Measurements from ENCODE around the gene LSR. TPM values are rescaled to one million over a fixed set of nuclear protein-coding genes. Genes with fewer than 3 reads are reported as not detected.

Gene LSR
- total and polyA plus RNA-seq, 12 donors, result 3.2 to 10.4 (median 5.2) TPM

DNA sequence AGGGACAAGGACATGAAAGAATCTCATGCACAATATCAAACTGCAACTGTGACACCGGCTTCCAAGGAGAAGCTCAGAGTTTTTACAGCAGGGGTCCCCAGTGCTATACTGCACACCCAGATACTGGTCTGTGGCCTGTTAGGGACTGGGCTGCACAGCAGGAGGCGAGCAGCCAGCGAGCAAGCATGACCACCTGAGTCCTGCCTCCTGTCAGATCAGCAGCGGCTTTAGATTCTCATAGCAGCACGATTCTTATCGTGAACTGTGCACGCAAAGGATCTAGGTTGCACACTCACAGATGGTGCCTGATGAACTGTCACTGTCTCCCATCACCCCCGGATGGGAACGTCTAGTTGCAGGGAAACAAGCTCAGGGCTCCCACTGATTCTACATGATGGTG is 67.1 kb downstream of the LSR start:
- TF ChIP-seq, protein P1, sequence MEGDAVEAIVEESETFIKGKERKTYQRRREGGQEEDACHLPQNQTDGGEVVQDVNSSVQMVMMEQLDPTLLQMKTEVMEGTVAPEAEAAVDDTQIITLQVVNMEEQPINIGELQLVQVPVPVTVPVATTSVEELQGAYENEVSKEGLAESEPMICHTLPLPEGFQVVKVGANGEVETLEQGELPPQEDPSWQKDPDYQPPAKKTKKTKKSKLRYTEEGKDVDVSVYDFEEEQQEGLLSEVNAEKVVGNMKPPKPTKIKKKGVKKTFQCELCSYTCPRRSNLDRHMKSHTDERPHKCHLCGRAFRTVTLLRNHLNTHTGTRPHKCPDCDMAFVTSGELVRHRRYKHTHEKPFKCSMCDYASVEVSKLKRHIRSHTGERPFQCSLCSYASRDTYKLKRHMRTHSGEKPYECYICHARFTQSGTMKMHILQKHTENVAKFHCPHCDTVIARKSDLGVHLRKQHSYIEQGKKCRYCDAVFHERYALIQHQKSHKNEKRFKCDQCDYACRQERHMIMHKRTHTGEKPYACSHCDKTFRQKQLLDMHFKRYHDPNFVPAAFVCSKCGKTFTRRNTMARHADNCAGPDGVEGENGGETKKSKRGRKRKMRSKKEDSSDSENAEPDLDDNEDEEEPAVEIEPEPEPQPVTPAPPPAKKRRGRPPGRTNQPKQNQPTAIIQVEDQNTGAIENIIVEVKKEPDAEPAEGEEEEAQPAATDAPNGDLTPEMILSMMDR (IDR thresholded peaks at IDR 0.05), result no peak
- intact Hi-C loops (cut with DNase I), result no loop called here
- ATAC-seq, result no peak
- H3K27me3 ChIP-seq, result no peaks in the 10 kb centered on the region
- H3K4me3 ChIP-seq, result no peak overlapping the region
- no peaks in the 10 kb centered on the region for H3K9me3 ChIP-seq
- no peak for DNase-seq
- no peaks in the 10 kb centered on the region for H3K36me3 ChIP-seq
- WGBS, 2 donors, result 79 to 84% methylated on average over 9 of the region's 9 CpGs
- no peak overlapping the region for H3K27ac ChIP-seq
- H3K4me1 ChIP-seq, result peaks cover 0 to 38% (median 16%) of the 10 kb centered on the region in 9 donors

DNA sequence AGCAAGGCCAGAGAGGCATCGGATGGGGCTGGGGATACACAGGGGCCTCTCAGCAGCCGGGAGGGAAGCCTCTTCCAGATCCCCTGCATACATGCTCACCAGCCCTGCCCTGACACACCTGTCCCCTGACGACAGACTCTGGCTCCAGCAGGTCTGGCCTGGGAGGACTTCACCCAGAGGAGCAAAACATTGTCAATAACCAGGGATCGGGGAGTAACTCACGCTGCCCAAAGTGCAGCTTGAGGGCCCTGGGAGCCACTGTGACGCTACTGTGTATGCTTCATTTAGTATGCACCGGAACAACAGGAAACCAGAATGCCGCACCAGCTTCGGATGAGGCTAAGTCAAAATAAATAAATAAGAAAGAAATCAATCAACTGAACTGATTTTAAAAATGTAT is 67.8 kb downstream of the LSR start:
- WGBS, 2 donors, result 88 to 90% methylated on average over 9 of the region's 9 CpGs
- Histone ChIP-seq H3K27me3 (no peaks in the 10 kb centered on the region), H3K4me3 (no peak overlapping the region), H3K36me3 (no peaks in the 10 kb centered on the region), H3K9me3 (no peaks in the 10 kb centered on the region), H3K27ac (no peak overlapping the region), H3K4me1 (peaks cover 0 to 40% (median 16%) of the 10 kb centered on the region in 9 donors)
- intact Hi-C loops (cut with DNase I), result no loop called here
- ATAC-seq (no peak), DNase-seq (no peak)
- TF ChIP-seq, protein P1 (IDR thresholded peaks at IDR 0.05), result no peak

Other genes with a start within 250 kb of the LSR start
- gene GRAMD1A, start 248.7 kb upstream of the LSR start, total RNA-seq, result 10 to 100 TPM; 19.5 to 49.4 (median 30.3) TPM
- 10 to 100 TPM; 38.7 to 40.9 TPM for gene GRAMD1A, start 248.7 kb upstream of the LSR start, polyA plus RNA-seq
- gene SCN1B, start 218.5 kb upstream of the LSR start, total RNA-seq, result 10 to 100 TPM; 33.1 to 70.5 (median 41.5) TPM
- 10 to 100 TPM; 24.5 to 60.5 TPM for gene SCN1B, start 218.5 kb upstream of the LSR start, polyA plus RNA-seq
- gene HPN, start 207.3 kb upstream of the LSR start, total RNA-seq, result 10 to 100 TPM in 1 of 10 donors, 1 to 10 TPM in 9; 2.8 to 13.1 (median 4.8) TPM
- 1 to 10 TPM; 1.4 to 3.5 TPM for gene HPN, start 207.3 kb upstream of the LSR start, polyA plus RNA-seq
- gene FXYD3, start 133.2 kb upstream of the LSR start, total RNA-seq, result 1 to 10 TPM in 3 of 10 donors, under 1 TPM in 4, not detected in 3; 0.51 to 2.1 (median 0.74) TPM
- gene FXYD3, start 133.2 kb upstream of the LSR start, polyA plus RNA-seq, result 1 to 10 TPM in 1 of 2 donors, under 1 TPM in 1; 0.78 to 2.7 TPM
- 10 to 100 TPM in 2 of 10 donors, 1 to 10 TPM in 8; 4.3 to 12.5 (median 7.5) TPM for gene LGI4, start 113.9 kb upstream of the LSR start, total RNA-seq
- 10 to 100 TPM in 1 of 2 donors, 1 to 10 TPM in 1; 8.9 to 30.0 TPM for gene LGI4, start 113.9 kb upstream of the LSR start, polyA plus RNA-seq
- 100 to 1,000 TPM; 451 to 819 (median 578) TPM for gene FXYD1, start 110.2 kb upstream of the LSR start, total RNA-seq
- 100 to 1,000 TPM; 251 to 605 TPM for gene FXYD1, start 110.2 kb upstream of the LSR start, polyA plus RNA-seq
- gene FXYD7, start 105.7 kb upstream of the LSR start, total RNA-seq, result under 1 TPM in 3 of 10 donors, not detected in 7; 0.28 to 0.37 (median 0.30) TPM
- gene FXYD7, start 105.7 kb upstream of the LSR start, polyA plus RNA-seq, result under 1 TPM in 1 of 2 donors, not detected in 1; 0.10 TPM
- 10 to 100 TPM; 13.9 to 36.6 (median 18.1) TPM for gene FXYD5, start 94.3 kb upstream of the LSR start, total RNA-seq
- 10 to 100 TPM; 48.3 to 67.4 TPM for gene FXYD5, start 94.3 kb upstream of the LSR start, polyA plus RNA-seq
- gene FAM187B, start 20.3 kb upstream of the LSR start, total RNA-seq, result under 1 TPM in 1 of 10 donors, not detected in 9; 0.48 TPM
- gene FAM187B, start 20.3 kb upstream of the LSR start, polyA plus RNA-seq, result not detected
- 100 to 1,000 TPM; 134 to 185 (median 151) TPM for gene USF2, start 20.0 kb downstream of the LSR start, total RNA-seq
- 100 to 1,000 TPM; 125 to 171 TPM for gene USF2, start 20.0 kb downstream of the LSR start, polyA plus RNA-seq
- 1 to 10 TPM in 1 of 10 donors, under 1 TPM in 1, not detected in 8; 0.44 to 3.9 TPM for gene HAMP, start 33.5 kb downstream of the LSR start, total RNA-seq
- gene HAMP, start 33.5 kb downstream of the LSR start, polyA plus RNA-seq, result 10 to 100 TPM in 1 of 2 donors, not detected in 1; 13.7 TPM
- under 1 TPM in 1 of 10 donors, not detected in 9; 0.39 TPM for gene MAG, start 43.2 kb downstream of the LSR start, total RNA-seq
- gene MAG, start 43.2 kb downstream of the LSR start, polyA plus RNA-seq, result under 1 TPM in 1 of 2 donors, not detected in 1; 0.04 TPM
- gene CD22, start 80.2 kb downstream of the LSR start, total RNA-seq, result 1 to 10 TPM in 1 of 10 donors, under 1 TPM in 7, not detected in 2; 0.22 to 1.6 (median 0.49) TPM
- under 1 TPM; 0.07 to 0.12 TPM for gene CD22, start 80.2 kb downstream of the LSR start, polyA plus RNA-seq
- gene FFAR1, start 98.9 kb downstream of the LSR start, total RNA-seq, result not detected
- gene FFAR1, start 98.9 kb downstream of the LSR start, polyA plus RNA-seq, result not detected
- gene FFAR3, start 109.5 kb downstream of the LSR start, total RNA-seq, result under 1 TPM in 2 of 10 donors, not detected in 8; 0.40 to 0.49 TPM
- under 1 TPM in 1 of 2 donors, not detected in 1; 0.09 TPM for gene FFAR3, start 109.5 kb downstream of the LSR start, polyA plus RNA-seq
- gene GPR42, start 122.1 kb downstream of the LSR start, total RNA-seq, result not detected
- not detected for gene GPR42, start 122.1 kb downstream of the LSR start, polyA plus RNA-seq
- gene FFAR2, start 199.3 kb downstream of the LSR start, total RNA-seq, result 1 to 10 TPM in 1 of 10 donors, under 1 TPM in 8, not detected in 1; 0.17 to 1.4 (median 0.54) TPM
- under 1 TPM; 0.10 to 0.15 TPM for gene FFAR2, start 199.3 kb downstream of the LSR start, polyA plus RNA-seq
- gene KRTDAP, start 241.5 kb downstream of the LSR start, total RNA-seq, result not detected
- not detected for gene KRTDAP, start 241.5 kb downstream of the LSR start, polyA plus RNA-seq

Data from heart right ventricle (tissue), 16 donors.